MG63 (cell line): Measurements from ENCODE around the gene RAD52. TPM values are rescaled to one million over a fixed set of nuclear protein-coding genes. Genes with fewer than 3 reads are reported as not detected.
"Not testable (repeated sequence)": the region's sequence is repeated elsewhere in the genome, so short reads cannot be mapped to it uniquely, and the experiment has no call there.

Experiments used
- DNase-seq: peaks from one replicate; pipeline ENCODE4 v3.0.0-alpha.2; 2020
- H3K27me3 ChIP-seq: fragments of 250-450 bp; sonication (Bioruptor Pico); 2 replicates; pipeline ENCODE4 v1.5.1; 2020; ENCODE audit warnings: mild to moderate bottlenecking, moderate library complexity
- H3K36me3 ChIP-seq: fragments of 250-450 bp; sonication (Bioruptor Pico); 2 replicates; pipeline ENCODE4 v1.5.1; 2020; ENCODE audit warnings: mild to moderate bottlenecking, moderate library complexity
- H3K4me3 ChIP-seq: fragments of 250-450 bp; sonication (Bioruptor Pico); 2 replicates; pipeline ENCODE4 v1.5.1; 2020; ENCODE audit warnings: mild to moderate bottlenecking, moderate library complexity
- H3K9me3 ChIP-seq: fragments of 250-450 bp; sonication (Bioruptor Pico); 2 replicates; pipeline ENCODE4 v1.5.1; 2020; ENCODE audit warnings: mild to moderate bottlenecking, moderate library complexity
- total RNA-seq: library from RNA; depleted of rRNA; stranded (reverse); fragments of >200 nt; shearing (Covaris generic); gene quantifications from 2 replicates; pipeline ENCODE4 v1.2.3, GENCODE V29; 2014; ENCODE audit warnings: low replicate concordance

Gene RAD52
- total RNA-seq, 1 experiment from 2014 or later: 7.3 TPM

GRCh38 chr12:936377-937345 lies 12.8 kb downstream of the RAD52 start:
- no peak for DNase-seq
- no peaks in the 10 kb centered on the region for H3K27me3 ChIP-seq
- H3K9me3 ChIP-seq: no peaks in the 10 kb centered on the region
- H3K36me3 ChIP-seq: peaks cover 27% of the 10 kb centered on the region
- H3K4me3 ChIP-seq: no peak overlapping the region

GRCh38 chr12:935891-936290 lies 13.6 kb downstream of the RAD52 start:
- H3K9me3 ChIP-seq, H3K27me3 ChIP-seq, H3K4me3 ChIP-seq, DNase-seq: not testable (repeated sequence)
- peaks cover 30% of the 10 kb centered on the region for H3K36me3 ChIP-seq

- Histone ChIP-seq H3K4me3 (no peak overlapping the region), H3K36me3 (peaks cover 46% of the 10 kb centered on the region), H3K9me3 (no peaks in the 10 kb centered on the region), H3K27me3 (no peaks in the 10 kb centered on the region)
- DNase-seq: no peak
These were observed 17.9 kb downstream of the RAD52 start for GRCh38 chr12:931591-931990.

GRCh38 chr12:931060-931459 lies 18.4 kb downstream of the RAD52 start:
- no peak for DNase-seq
- H3K27me3 ChIP-seq: no peaks in the 10 kb centered on the region
- H3K36me3 ChIP-seq: peaks cover 47% of the 10 kb centered on the region

GRCh38 chr12:926641-927040 lies 22.9 kb downstream of the RAD52 start:
- DNase-seq: no peak
- Histone ChIP-seq H3K27me3 (no peaks in the 10 kb centered on the region), H3K4me3 (no peak overlapping the region), H3K36me3 (peaks cover 56% of the 10 kb centered on the region), H3K9me3 (no peaks in the 10 kb centered on the region)

More at GRCh38 chr12:931060-931459, 18.4 kb downstream of the RAD52 start:
- no peaks in the 10 kb centered on the region for H3K9me3 ChIP-seq
- H3K4me3 ChIP-seq: no peak overlapping the region

GRCh38 chr12:922285-922684 lies 27.2 kb downstream of the RAD52 start:
- Histone ChIP-seq H3K36me3 (peaks cover 42% of the 10 kb centered on the region), H3K27me3 (no peaks in the 10 kb centered on the region), H3K4me3 (no peak overlapping the region), H3K9me3 (no peaks in the 10 kb centered on the region)
- no peak for DNase-seq

- Histone ChIP-seq H3K9me3 (no peaks in the 10 kb centered on the region), H3K4me3 (no peak overlapping the region), H3K27me3 (no peaks in the 10 kb centered on the region), H3K36me3 (peaks cover 50% of the 10 kb centered on the region)
- no peak for DNase-seq
These were observed 28.8 kb downstream of the RAD52 start for GRCh38 chr12:920676-921075.

GRCh38 chr12:916712-917445 lies 32.6 kb downstream of the RAD52 start:
- Histone ChIP-seq H3K4me3 (no peak overlapping the region), H3K27me3 (no peaks in the 10 kb centered on the region), H3K9me3 (no peaks in the 10 kb centered on the region), H3K36me3 (peaks cover 66% of the 10 kb centered on the region)
- no peak for DNase-seq

GRCh38 chr12:916240-916639 lies 33.3 kb downstream of the RAD52 start:
- DNase-seq: no peak
- Histone ChIP-seq H3K36me3 (peaks cover 70% of the 10 kb centered on the region), H3K9me3 (no peaks in the 10 kb centered on the region), H3K4me3 (no peak overlapping the region), H3K27me3 (no peaks in the 10 kb centered on the region)

- peaks cover 69% of the 10 kb centered on the region for H3K36me3 ChIP-seq
- DNase-seq: no peak
- no peaks in the 10 kb centered on the region for H3K27me3 ChIP-seq
These were observed 34.4 kb downstream of the RAD52 start for GRCh38 chr12:915090-915489.

GRCh38 chr12:913919-914698 lies 35.4 kb downstream of the RAD52 start:
- Histone ChIP-seq H3K27me3 (no peaks in the 10 kb centered on the region), H3K4me3 (no peak overlapping the region), H3K9me3 (no peaks in the 10 kb centered on the region), H3K36me3 (peaks cover 78% of the 10 kb centered on the region)
- no peak for DNase-seq

More at GRCh38 chr12:915090-915489, 34.4 kb downstream of the RAD52 start:
- Histone ChIP-seq H3K4me3 (no peak overlapping the region), H3K9me3 (no peaks in the 10 kb centered on the region)

- Histone ChIP-seq H3K27me3 (no peaks in the 10 kb centered on the region), H3K4me3 (no peak overlapping the region), H3K36me3 (peaks cover 82% of the 10 kb centered on the region), H3K9me3 (no peaks in the 10 kb centered on the region)
- DNase-seq: no peak
These were observed 36.8 kb downstream of the RAD52 start for GRCh38 chr12:912466-913235.

GRCh38 chr12:911191-911826 lies 38.2 kb downstream of the RAD52 start:
- Histone ChIP-seq H3K4me3 (no peak overlapping the region), H3K27me3 (no peaks in the 10 kb centered on the region), H3K36me3 (peaks cover 78% of the 10 kb centered on the region), H3K9me3 (no peaks in the 10 kb centered on the region)
- DNase-seq: no peak

- H3K9me3 ChIP-seq: no peaks in the 10 kb centered on the region
- peaks cover 80% of the 10 kb centered on the region for H3K36me3 ChIP-seq
- DNase-seq: no peak
- no peaks in the 10 kb centered on the region for H3K27me3 ChIP-seq
- no peak overlapping the region for H3K4me3 ChIP-seq
These were observed 39.1 kb downstream of the RAD52 start for GRCh38 chr12:910416-910815.

GRCh38 chr12:909861-910260 lies 39.6 kb downstream of the RAD52 start:
- DNase-seq: no peak
- no peaks in the 10 kb centered on the region for H3K27me3 ChIP-seq
- no peak overlapping the region for H3K4me3 ChIP-seq
- peaks cover 80% of the 10 kb centered on the region for H3K36me3 ChIP-seq
- no peaks in the 10 kb centered on the region for H3K9me3 ChIP-seq
